Adrenal gland (tissue), 12 donors: ENCODE results near the gene TM6SF1. TPM values are rescaled to one million over a fixed set of nuclear protein-coding genes. Genes with fewer than 3 reads are reported as not detected.
A peak's percentile ranks its signal among the peaks of the same experiment; 100 is the strongest.
"Not testable (repeated sequence)": the region's sequence is repeated elsewhere in the genome, so short reads cannot be mapped to it uniquely, and the experiment has no call there.

ENCODE experiments used
- DNase-seq, 7 donors: peaks; one replicate each; pipeline ENCODE4 v3.0.0-alpha.2; 2019 to 2020
- H3K27ac ChIP-seq, 5 donors: fragments of 200-600 bp; sonication (generic) in 4 of 5; 1 replicate in 3 of 5; 2 replicates in 2 of 5; pipeline versions ENCODE4 v1.5.1 to v1.8.0; 2016 to 2020; ENCODE audit warnings: mild to moderate bottlenecking in 1 of 5
- H3K27me3 ChIP-seq: fragments of 200-600 bp; 2 replicates; pipeline ENCODE4 v1.8.0; 2021
- H3K36me3 ChIP-seq, 2 donors: fragments of 200-600 bp; replicated peaks in 1 of 2; 1 replicate in 1 of 2; 2 replicates in 1 of 2; pipeline versions ENCODE4 v1.5.1 to v1.8.0; 2018 to 2022
- H3K4me1 ChIP-seq, 2 donors: fragments of 200-600 bp; replicated peaks in 1 of 2; 1 replicate in 1 of 2; 2 replicates in 1 of 2; pipeline versions ENCODE4 v1.5.1 to v1.8.0; 2018 to 2021
- H3K4me3 ChIP-seq, 4 donors: fragments of 200-600 bp; sonication (generic) in 3 of 4; one replicate each; pipeline ENCODE4 v1.5.1; 2016 to 2018
- H3K9me3 ChIP-seq, 3 donors: fragments of 200-600 bp; sonication (generic) in 1 of 3; replicated peaks in 1 of 3; 1 replicate in 2 of 3; 2 replicates in 1 of 3; pipeline versions ENCODE4 v1.5.1 to v1.8.0; 2016 to 2021
- POLR2A ChIP-seq, 2 donors: fragments of 450-650 bp; IDR thresholded peaks; one replicate each; pipeline ENCODE4 v1.6.1; 2017; ENCODE audit warnings: antibody characterized with exemption in 2 of 2, mild to moderate bottlenecking in 2 of 2, moderate library complexity in 1 of 2
- WGBS, 4 donors: extraction: QIAGEN DNeasy Blood & Tissue Kit in 2 of 4; methylation state at CpG; one replicate each; pipeline versions ENCODE4 v1.1.5 to v1.1.7; 2013 to 2017; 5-methylcytosine and 5-hydroxymethylcytosine counted together
- intact Hi-C, 2 donors: fragments of 100-400 bp; cut with DNase I; formaldehyde crosslinking; loops; one replicate each; pipeline versions ENCODE4 v1.14.1 to v1.15.0; 2022 to 2023
- polyA plus RNA-seq, 3 donors: library from polyadenylated mRNA; stranded (reverse); fragments of 200-250 nt in 2 of 3; fragments of 350-450 nt in 1 of 3; fragmentation: Illumina TruSeq in 1 of 3; extraction: RNeasy Lipid Tissue Mini Kit (QIAGEN cat#74804) in 1 of 3; gene quantifications; one replicate each; pipeline ENCODE4 v1.2.3, GENCODE V29; 2013 to 2014
- total RNA-seq, 9 donors: library from RNA; depleted of rRNA in 4 of 9; stranded (reverse); fragments of >200 nt in 4 of 9; fragments of 120-200 nt in 1 of 9; fragmentation: NEBNext Ultra II Directional in 1 of 9; extraction: Animal tissue kit (Norgen Biotek cat#: 25700) in 1 of 9; gene quantifications; one replicate each; pipeline versions ENCODE4 v1.1.0 to v1.2.4, GENCODE V29; 2013 to 2023
- TF ChIP-seq, protein P1 (sequence below), 6 experiments: fragments of 450-650 bp in 4 of 6; fragments of 200-600 bp in 2 of 6; sonication (generic) in 1 of 6; IDR thresholded peaks; 1 replicate in 5 of 6; 2 replicates in 1 of 6; pipeline versions ENCODE4 v1.5.1 to v1.8.0; 2016 to 2021; ENCODE audit warnings: antibody characterized with exemption in 6 of 6, mild to moderate bottlenecking in 2 of 6, moderate library complexity in 1 of 6
- donor health status: healthy with polysubstance abuse.
- donor health status: Bipolar disorder and iron deficiency.
- donor health status: DM: yes; HTN: yes; CAD: no.
- donor health status: DM: no; HTN: no; CAD: no.
- donor health status: DM: no; HTN: no; CAD: no.
- donor health status: DM: yes; HTN: yes; CAD: no.

TM6SF1 gene
- total and polyA plus RNA-seq, 12 donors = 0.67 to 9.5 (median 4.3) TPM

DNA sequence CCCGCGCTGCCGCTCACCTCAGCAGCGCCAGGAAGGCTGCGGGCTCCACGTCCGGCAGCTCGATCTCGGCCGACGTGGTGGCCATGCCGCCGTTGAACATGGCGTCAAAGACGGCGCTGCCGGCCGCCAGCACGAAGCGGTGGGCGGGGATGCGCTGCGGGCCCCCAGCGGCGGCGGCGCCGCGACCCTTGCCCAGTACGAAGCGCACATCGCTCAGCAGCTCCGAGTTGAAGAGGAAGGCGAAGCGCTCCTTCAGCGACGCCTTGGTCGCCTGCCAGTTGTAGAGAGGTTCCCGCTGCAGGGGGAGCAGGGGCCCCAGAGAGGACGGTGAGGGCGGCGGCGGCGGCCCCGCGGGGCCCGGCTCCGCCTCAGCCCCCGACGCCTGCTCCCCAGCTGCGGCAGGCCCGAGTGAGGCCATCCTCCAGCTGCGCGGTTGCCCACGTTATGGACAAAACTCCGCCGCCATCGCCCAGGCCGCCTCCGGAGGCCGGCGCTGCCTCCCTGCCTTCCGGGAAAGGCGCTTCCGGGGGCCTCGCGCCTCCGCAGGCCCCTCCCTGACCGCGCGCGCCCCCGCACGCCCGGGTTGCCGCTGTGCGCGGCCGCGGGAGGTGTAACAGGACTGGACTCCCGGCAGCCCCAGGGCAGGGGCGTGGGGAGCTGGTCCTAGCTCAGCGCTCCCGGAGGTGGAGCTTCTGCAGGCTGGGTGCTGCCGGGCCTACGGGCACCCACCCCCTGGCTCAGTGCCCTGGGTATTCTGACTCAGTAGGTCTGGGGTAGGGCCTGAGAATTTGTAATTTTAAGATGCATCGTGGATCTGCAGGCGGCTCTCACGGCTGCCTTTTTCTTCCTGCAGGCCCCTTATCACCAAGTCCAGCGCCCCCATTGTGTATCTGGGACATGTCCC is 40.5 kb upstream of the TM6SF1 start, which contains the start of gene BTBD1:
Gene BTBD1, minus strand, starts transcription at position 519 of the 904 bp plus-strand sequence. Its CDS starts 101 bp downstream, at position 418.
- H3K4me1 ChIP-seq = peaks cover 14 to 47% of the 10 kb centered on the region in 2 donors
- H3K9me3 ChIP-seq = no peaks in the 10 kb centered on the region
- H3K27ac ChIP-seq = peak within 1 kb of the TSS; percentile 83 to 98 (median 96)
- no peaks in the 10 kb centered on the region for H3K27me3 ChIP-seq
- DNase-seq = peak; percentile 93 to 98 (median 96)
- intact Hi-C loops = loop anchor here in 1 of 2 donors (5.0 kb wide), 1 partner anchor 140 kb away; the partner anchor contains the start of gene HDGFL3
- peak; percentile 88 to 93 for TF ChIP-seq POLR2A (IDR thresholded peaks at IDR 0.05)
- TF ChIP-seq, protein P1, sequence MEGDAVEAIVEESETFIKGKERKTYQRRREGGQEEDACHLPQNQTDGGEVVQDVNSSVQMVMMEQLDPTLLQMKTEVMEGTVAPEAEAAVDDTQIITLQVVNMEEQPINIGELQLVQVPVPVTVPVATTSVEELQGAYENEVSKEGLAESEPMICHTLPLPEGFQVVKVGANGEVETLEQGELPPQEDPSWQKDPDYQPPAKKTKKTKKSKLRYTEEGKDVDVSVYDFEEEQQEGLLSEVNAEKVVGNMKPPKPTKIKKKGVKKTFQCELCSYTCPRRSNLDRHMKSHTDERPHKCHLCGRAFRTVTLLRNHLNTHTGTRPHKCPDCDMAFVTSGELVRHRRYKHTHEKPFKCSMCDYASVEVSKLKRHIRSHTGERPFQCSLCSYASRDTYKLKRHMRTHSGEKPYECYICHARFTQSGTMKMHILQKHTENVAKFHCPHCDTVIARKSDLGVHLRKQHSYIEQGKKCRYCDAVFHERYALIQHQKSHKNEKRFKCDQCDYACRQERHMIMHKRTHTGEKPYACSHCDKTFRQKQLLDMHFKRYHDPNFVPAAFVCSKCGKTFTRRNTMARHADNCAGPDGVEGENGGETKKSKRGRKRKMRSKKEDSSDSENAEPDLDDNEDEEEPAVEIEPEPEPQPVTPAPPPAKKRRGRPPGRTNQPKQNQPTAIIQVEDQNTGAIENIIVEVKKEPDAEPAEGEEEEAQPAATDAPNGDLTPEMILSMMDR (IDR thresholded peaks at IDR 0.05) = no peak
- no peaks in the 10 kb centered on the region for H3K36me3 ChIP-seq
- H3K4me3 ChIP-seq = peak within 1 kb of the TSS; percentile 26 to 96 (median 94)
- WGBS, 4 donors = 0 to 1% (median 1%) methylated on average over 10 to 90 of the region's 90 CpGs

DNA sequence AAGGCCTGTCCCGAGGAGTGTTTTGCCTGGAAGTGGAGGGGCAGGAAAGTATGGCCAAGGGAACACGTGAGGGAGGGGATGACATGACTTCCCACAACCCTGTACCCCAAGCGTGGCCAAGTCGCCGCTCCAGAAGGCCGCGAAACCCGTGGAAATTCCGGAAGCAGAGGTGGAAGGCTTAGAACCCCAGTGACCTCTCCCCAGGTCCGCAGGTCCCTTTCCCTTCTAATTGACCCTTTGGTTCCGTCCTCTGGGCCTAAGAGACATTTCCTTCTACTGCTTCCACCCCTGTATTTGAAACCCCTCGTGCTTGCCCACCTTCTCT is 39.8 kb upstream of the TM6SF1 start:
- TF ChIP-seq POLR2A (IDR thresholded peaks at IDR 0.05) = no peak
- TF ChIP-seq, protein P1 (IDR thresholded peaks at IDR 0.05) = no peak
- no peak for DNase-seq
- H3K36me3 ChIP-seq = no peaks in the 10 kb centered on the region
- H3K4me1 ChIP-seq = peaks cover 14 to 41% of the 10 kb centered on the region in 2 donors
- H3K4me3 ChIP-seq = peak overlapping the region in 2 of 4 donors; percentile 93 to 96
- H3K27me3 ChIP-seq = no peaks in the 10 kb centered on the region
- intact Hi-C loops = loop anchor here in 1 of 2 donors (5.0 kb wide), 1 partner anchor 140 kb away; the partner anchor contains the start of gene HDGFL3
- 38 to 49% (median 45%) methylated on average over 12 of the region's 12 CpGs for WGBS, 4 donors
- H3K27ac ChIP-seq = peak overlapping the region; percentile 33 to 98 (median 96)
- no peaks in the 10 kb centered on the region for H3K9me3 ChIP-seq

- no peak for DNase-seq
Observed at GRCh38 chr15:83068054-83068453, 39.4 kb upstream of the TM6SF1 start.

GRCh38 chr15:83069211-83069642 is 38.2 kb upstream of the TM6SF1 start:
- DNase-seq = peak in 1 of 7 donors; percentile 28
- WGBS, 4 donors = 56 to 78% (median 59%) methylated on average over 5 to 6 of the region's 6 CpGs
- not testable (repeated sequence) for H3K36me3 ChIP-seq, H3K9me3 ChIP-seq, H3K4me3 ChIP-seq, H3K27me3 ChIP-seq, H3K27ac ChIP-seq
- peaks cover 14 to 24% of the 10 kb centered on the region in 2 donors for H3K4me1 ChIP-seq
- intact Hi-C loops = loop anchor here in 1 of 2 donors (5.0 kb wide), 1 partner anchor 138 kb away; the partner anchor contains the start of gene HDGFL3

More at GRCh38 chr15:83068054-83068453, 39.4 kb upstream of the TM6SF1 start:
- H3K4me1 ChIP-seq = peaks cover 14 to 36% of the 10 kb centered on the region in 2 donors
- no peak overlapping the region for H3K4me3 ChIP-seq
- intact Hi-C loops = loop anchor here in 1 of 2 donors (5.0 kb wide), 1 partner anchor 139 kb away; the partner anchor contains the start of gene HDGFL3
- no peaks in the 10 kb centered on the region for H3K9me3 ChIP-seq
- H3K27ac ChIP-seq = peak overlapping the region in 3 of 5 donors; percentile 88 to 98 (median 96)
- no peaks in the 10 kb centered on the region for H3K36me3 ChIP-seq
- 75 to 88% (median 84%) methylated on average over 6 of the region's 6 CpGs for WGBS, 4 donors
- TF ChIP-seq, protein P1 (IDR thresholded peaks at IDR 0.05) = no peak
- TF ChIP-seq POLR2A (IDR thresholded peaks at IDR 0.05) = no peak
- H3K27me3 ChIP-seq = no peaks in the 10 kb centered on the region
